Fibroblast of skin of scalp (primary cell): ENCODE data around the gene ANKFN1.
"Not testable (repeated sequence)": the region's sequence is repeated elsewhere in the genome, so short reads cannot be mapped to it uniquely, and the experiment has no call there.

Experiments used
- DNase-seq: peaks from one replicate; pipeline ENCODE4 v3.0.0-alpha.2; 2013

The ANKFN1 gene

DNA sequence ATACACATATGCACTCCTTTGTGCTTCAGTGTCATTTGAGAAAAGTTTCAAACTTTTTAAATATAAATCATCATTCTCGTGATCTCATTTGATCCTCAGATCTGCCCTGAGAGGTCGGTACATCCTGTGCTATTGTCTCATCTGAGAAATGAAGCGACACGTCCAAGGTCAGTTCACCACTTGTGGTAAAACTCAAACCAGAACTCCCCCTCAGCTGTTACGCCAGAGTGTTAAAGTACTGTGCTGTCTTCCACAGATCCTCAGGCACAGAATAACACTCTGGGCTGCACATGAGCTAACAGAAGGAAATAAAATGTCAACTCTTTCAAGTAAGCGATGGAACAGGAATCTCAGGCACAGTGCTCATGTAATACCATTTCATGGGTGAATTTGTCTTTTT, 31.4 kb downstream of the ANKFN1 start:
- DNase-seq = no peak

DNA sequence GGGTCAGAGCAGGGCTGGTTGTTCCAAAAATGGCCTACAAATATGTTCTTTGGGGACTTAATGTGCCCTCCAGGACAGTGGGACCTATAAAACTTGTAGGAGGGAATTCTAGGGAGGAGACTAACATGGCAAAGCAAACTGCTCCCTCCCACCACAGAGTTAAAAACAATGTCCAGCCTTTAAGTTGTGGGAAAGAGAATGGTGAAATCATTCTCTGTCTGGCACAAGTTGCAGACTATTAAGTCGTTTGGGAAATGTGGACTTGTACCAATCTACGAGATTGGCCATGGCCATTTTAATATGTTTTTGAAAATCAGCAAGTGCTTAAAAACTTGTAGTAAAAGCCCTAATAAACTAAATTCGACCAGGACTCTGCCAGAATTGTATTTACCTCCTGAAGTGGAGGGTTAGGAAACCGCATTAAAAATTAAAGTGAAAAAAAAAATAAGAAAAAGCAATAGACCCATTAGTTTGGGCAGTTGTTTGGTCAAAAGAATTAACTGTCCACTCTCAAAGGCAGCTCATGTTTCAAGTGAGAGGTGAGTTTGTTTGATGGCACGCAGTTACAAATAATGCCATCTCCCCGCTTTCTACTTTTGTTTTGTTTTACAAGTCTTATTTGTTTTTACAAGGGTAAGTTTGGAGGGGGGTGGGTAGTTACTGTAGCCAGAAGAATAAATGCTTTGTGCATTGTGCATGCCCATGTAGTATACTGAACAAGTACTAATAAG, 32.4 kb downstream of the ANKFN1 start:
- peak; percentile 11 for DNase-seq

DNA sequence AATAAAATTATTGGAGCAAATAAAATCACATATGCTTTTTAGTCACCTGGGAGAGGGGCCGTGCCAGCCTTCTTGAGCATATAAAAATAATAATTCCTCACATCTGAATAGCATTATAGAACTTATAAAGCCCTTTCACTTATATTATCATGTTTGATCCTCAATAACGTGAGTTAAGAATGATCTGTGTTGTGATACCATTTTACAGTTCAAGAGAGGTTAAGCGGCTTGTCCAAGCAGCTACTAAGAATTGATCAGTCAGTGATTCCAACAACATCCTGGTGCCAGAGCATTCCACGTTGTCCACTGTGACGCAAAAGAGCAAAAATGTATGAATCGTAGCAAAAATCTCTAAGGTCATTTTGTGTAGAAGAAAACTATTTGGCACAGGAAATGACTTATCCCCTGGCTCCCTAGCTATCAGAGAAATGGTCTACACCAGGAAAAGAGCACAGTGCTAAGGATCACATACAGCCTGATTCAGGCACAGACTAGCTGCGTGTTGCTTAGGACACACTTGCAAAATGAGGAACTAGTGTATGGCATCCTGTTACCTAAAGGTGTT, 33.0 kb downstream of the ANKFN1 start:
- peak; percentile 80 for DNase-seq

DNA sequence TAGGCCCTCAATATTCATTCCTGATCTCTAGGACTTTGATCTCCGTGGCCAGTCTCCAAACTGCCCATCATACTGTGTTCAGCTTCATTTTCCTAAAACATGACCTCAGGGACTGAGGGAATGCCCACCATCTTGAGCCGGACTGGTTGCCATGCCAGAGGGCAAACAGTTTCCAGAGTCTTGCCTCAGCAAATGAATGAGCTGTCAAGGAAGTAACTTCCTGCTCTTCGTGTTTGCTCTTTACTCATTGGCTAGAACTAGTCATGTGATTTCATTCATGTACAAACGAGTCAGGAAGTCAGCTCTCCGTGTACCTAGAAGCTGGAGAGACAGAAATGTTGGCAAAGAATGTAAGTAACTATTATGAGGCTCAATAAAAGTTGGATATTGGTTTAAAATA, 50.2 kb downstream of the ANKFN1 start:
- DNase-seq = no peak

DNA sequence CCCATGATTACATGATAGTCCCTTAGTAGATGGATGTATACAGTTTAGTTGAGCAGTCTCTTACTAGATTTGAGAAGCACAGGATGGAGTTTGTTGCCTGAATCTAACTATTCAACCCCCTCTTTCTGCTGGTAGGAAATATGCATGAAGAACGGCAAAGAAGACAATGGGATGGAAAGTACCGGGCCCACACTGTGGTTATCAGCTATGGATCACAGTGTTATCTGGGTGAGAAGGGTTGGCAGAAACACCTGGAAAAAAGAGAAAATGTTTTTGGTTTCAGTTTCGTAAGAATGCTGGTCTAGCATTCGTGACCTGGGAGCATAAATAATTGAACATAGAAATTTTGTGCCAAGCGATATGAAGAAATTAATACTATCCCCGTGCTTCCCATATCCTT, 53.1 kb downstream of the ANKFN1 start:
- no peak for DNase-seq

DNA sequence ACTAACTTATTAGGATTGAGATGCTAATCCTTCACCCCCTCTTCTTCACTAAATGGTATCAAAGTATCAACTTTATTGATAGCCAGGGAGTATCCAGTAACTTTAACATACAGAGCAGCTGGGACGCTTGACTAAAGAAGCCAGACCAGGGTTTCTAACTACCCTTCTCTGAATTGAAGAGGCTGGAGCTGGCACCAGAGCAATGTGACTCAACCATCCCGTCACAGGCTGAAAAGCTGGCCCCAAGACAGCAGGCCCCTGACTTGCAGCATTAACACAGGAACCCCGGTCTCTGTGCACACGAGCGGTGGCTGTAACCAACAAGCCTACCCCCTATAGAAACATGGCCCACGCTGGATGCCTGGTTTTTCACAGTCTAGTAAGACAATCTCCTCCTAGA, 59.8 kb downstream of the ANKFN1 start:
- DNase-seq = no peak

DNA sequence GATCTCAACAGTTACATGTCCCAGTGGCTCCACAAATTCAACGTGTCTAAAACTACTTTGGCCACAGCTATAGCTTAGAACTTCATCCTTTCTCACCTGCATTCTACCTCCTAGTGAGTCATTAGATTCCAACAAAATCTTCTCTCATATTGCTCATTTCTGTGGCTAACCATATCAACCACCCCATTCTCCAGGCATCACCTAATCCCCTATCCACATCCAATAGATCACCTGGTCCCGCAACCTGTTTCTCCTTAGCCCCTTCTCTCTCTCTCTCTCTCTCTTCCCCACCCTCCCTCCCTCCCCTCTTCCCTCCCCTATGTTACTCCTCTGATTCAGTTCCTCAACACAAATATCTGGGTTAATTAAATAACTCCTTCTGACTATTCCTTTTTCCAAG, 64.6 kb downstream of the ANKFN1 start:
- DNase-seq = no peak

DNA sequence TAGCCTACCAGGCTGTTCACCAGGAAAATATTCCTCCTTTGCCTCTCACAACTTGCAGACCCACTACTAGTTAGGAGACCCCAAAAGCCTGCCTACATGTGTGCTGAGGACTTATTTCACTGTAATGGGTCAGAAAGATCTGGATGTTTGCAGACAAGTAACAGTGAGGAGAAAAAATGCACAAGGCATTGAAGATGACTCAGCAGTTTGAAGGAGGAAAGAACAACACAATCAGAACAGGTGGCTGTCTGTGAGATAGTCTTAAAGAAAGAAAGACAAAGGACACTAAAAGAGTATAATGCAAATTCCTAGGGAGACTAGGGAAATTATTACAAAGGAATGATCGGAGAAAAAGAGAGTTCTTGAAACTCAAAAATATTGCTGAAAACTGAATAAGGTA, 69.0 kb downstream of the ANKFN1 start:
- no peak for DNase-seq

DNA sequence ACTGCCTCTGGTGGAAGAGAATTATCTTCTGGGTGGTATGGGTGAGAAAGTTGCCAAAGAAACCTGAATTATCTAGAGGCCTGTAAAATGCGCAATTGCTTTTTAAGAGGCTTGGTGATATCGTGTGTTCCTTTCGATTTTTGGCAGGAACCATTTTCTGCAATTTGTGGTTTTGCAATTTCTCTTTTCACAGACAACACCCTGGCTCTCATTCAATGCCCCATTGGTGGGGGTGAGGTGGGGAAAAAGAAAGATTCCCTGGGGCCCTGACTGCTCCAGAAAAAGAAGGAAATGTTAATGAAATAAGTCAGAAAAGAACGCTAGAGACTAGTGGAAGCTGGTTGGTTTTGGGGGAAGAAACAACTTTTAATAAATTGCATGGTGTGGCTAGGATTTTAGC, 77.4 kb downstream of the ANKFN1 start:
- DNase-seq = peak; percentile 38

DNA sequence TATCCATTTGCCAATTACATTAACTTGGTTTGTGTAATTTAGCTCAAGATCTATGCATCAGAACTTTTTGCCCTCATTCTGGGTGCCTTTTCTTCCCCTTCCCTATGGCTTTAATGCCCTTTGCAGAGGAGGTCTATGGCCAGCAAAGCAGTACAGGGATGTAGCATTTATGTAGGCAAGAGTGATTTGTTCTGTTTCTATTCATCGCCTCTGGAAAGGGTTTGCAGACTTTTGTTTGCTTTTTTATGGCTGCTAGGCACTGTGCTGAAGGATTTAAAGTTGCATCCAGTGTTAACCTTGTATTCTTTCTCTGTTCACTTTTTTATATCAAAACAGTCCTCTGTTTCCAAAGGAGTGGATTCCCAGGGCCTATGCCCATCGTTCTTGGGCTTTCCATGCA, 78.0 kb downstream of the ANKFN1 start:
- no peak for DNase-seq

DNA sequence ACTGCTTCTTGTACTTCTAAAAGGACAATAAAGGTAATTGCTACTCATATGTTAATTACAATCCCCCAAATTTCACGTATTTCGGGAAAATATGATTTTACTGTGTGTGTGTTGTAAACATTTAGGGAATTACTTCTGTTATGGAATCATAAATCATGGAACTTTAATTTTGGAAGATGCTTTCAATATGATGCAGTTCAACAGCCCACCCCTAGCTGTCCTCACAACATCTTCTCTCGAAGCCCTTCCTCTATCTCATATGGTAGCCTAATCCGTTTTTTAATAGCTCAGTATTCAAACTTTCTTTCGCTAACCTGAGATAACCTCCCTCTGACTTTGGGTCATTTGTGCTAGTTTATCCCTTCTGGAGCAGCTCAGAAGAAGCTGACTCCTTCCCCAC, 78.4 kb downstream of the ANKFN1 start:
- no peak for DNase-seq

DNA sequence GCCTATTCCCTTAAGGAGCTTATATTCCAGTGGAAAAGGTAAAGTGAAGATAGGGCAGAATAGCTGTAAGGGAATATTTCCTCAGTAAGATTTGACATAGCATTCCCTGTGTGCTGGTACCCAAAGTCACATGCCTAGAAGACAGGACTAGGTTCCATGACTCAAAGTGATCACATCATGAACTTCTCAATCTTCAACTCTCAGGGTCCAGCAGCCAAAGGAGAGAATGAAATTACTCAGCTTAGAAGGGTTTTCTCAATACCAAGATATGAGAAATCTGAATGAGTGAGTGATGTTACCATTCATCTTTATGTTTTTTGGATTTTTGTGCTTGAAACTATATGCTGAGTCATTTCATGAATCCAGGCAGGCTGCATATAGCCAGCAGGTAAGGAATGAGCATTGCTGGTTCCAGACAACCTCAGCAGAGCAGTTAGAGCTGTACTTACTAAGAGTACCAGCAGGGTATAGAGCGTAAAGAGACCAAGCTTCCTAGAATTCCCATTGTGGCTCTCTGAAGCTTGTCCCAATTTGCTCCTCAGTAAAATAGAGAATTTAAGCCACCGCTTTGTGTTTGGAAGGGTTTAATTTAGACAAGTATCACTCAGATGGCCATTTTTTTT, 91.1 kb downstream of the ANKFN1 start:
- DNase-seq = no peak

DNA sequence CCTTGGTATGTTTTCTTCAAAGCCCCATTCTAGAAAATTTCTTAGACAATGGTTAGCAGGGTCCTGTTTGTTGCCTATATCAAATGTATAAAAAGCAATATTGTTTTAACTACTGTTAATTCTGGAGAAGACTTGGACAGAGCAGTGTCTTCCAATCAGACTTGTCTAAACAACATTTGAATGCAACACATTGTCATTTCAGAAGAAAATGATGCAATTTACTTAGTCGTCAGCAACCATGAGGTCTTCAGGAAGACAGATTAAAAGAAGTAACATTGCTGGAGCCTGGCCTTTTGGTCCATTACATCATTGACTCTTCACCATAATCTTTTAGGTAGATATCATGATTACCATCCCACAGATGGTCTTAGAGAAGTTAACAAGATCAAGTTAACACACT, 94.5 kb downstream of the ANKFN1 start:
- no peak for DNase-seq

DNA sequence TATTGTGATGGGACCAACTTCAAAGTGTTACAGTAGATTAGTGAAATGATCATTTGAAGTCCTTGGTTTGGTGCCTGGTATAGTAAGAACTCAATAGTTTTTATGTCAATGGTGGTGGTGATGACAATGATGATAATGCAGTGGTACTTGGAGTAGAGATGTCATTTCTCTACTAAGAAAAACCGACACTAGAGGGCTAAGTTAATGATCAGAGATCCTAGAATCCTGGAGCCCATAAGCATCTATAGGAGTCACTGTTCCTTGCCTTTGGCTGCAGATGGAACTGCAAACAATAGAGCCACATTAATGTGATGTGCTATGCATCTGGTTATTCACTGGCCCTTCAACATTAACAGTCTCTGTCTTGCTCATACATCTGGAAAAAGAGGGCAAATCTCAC, 103.8 kb downstream of the ANKFN1 start:
- no peak for DNase-seq

DNA sequence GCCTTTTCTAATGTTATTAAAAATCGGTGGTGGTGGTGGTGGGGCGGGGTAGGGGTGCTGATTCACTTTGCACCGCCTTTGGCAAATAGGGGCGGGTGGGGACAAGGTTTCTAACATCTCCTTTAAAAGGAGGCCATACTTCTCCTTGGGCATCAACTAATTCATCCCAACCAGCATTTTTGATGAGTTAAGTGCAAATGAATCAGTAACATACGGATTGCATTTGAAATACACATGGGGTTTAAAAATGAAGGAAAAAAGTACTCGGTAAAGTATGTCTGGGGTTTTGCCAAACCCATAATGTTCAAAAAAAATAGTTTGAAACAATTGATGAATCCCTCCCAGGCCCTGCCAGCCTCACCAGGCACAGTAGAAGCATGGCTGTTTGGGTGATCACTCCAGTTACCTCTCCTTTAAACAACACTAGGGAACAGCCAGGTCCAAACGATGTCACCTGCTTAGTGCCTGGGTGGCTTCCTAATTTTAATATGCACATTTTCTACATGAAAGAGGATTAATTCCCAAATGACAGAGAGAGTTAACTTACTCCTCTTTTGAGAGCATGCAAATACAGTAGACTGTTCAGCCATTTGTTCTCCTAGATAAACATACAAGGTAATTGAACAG, 107.2 kb downstream of the ANKFN1 start:
- peak; percentile 68 for DNase-seq

DNA sequence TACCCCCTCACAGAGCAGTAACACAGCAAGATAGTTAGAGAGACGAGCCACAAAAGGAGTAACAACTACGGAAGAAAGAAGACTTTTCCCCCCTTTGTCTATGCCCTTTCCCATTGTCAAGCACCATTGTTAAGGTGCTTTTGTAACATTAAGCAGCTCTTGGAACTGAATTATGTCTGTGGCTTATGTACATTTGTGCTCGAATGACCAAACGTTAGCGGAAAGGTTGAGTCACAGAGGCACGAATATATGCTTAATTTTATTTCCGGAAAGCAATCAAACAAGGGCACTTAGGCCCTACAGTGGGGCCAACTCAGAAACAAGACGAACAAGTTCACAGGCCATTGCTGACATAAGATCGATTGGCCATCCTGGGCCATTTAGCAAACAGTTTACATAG, 109.5 kb downstream of the ANKFN1 start:
- DNase-seq = no peak

DNA sequence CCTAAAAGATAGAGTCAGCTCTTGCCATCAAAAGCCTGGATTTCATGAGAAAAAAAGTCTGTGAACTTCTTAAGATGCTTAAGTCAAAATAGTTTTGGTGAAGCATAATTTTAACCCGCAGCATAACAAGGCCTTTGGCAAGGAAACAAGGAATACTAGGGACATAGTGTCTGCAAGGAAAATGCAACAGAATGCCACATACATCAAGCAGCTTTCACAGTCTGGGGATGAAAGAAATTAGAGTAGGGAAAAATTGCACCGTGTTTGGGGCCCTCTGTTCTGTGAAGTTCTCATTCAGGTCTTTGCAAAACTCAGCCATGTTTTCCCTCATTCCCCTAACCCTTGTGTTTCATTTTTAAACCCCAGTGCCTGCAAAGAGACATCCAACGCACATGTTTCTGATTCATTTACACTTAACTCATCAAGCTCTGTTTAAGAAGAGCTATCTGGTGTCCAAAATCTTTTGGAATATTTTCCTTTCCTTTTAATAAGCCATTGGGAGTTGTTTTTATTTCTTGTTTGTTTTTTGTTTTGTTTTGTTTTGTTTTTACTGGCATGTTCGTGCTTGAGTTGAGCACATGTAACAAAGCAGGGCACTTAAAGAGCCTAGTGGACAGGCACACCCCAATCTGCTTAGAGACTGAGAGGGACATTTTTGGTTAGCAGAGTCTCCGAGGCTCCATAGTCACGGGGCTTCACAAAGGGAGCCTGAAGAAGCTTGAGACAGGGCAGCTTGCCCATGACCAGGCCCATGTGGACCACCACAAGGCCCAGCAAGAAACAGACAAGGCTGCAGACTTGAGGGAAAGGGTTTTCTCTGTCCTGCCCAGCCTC, 116.5 kb downstream of the ANKFN1 start:
- DNase-seq = peak; percentile 43

DNA sequence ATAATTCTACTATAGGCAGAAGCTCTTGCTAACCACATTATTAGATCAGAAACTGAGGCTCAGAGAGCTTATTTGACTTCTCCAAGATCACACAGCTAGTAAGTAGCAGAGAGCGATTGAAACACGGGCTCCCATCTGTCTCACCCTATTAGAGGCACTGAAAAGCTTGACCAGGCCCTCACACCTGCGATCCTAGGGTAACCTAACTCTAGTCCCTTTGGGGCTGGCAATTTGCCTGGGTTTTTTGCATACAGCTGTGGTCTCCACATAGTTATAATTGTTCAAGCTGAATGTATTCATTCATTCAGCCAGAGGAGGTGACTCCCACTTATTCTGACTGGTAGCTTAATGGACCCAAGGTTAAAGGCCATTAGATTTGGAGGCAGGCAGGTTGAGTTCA, 121.2 kb downstream of the ANKFN1 start:
- DNase-seq = no peak

DNA sequence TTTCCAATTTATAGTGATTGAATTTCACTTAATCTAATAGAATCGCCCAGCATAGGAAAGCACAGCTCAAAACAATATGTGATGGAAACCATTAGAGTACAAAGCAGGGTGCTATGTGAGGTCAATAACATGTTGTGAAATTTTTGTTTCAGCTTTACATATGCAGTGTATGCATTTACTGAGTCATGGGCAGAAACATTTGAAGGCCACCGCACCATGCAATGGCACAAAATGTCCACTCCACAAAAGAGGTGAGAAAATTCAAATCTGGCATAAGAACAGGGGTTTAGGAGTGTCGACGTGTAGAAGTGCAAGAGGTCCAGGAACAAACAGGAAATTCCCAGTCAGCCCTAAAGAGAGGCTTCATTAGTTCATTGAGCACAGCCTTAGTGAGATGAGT, 131.2 kb downstream of the ANKFN1 start:
- DNase-seq = no peak

DNA sequence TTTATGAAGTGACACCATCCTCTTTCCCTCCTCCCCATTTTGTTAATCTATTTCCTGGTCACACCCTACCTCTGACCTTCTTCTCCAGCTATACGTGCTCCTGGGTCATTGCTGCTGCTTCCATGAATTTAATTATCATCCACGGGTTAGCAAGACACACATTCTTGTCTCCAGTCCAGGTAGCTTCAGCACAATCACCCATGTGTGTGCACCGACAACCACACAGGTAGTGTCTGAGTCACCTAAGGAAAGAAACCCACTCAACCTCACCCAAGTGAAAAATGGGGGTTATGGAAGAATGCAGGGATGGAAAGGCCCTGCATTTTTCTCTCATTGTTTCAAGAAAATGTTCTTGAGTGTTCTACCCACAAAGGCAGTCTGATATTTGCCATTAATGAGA, 135.5 kb downstream of the ANKFN1 start:
- DNase-seq = not testable (repeated sequence)

DNA sequence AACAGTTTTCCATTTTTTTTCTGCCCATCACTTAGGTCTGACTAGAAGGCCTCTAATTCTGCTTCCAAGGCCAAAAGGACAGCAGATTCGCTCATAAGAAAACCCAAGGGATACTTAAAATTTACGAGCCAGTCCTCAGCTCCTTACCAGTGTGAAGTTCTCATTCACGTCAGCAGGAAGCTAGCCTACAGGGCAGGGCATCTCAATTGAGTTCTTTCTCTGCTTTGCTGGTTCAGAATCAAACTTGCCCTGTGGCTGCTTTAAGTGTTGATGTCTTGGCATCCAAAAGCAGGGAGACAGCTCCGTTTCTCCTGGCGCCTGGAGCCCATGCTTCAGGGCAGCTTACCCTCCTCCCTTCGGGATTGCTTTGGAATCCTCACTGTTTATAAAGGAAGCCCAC, 136.0 kb downstream of the ANKFN1 start:
- DNase-seq = no peak

DNA sequence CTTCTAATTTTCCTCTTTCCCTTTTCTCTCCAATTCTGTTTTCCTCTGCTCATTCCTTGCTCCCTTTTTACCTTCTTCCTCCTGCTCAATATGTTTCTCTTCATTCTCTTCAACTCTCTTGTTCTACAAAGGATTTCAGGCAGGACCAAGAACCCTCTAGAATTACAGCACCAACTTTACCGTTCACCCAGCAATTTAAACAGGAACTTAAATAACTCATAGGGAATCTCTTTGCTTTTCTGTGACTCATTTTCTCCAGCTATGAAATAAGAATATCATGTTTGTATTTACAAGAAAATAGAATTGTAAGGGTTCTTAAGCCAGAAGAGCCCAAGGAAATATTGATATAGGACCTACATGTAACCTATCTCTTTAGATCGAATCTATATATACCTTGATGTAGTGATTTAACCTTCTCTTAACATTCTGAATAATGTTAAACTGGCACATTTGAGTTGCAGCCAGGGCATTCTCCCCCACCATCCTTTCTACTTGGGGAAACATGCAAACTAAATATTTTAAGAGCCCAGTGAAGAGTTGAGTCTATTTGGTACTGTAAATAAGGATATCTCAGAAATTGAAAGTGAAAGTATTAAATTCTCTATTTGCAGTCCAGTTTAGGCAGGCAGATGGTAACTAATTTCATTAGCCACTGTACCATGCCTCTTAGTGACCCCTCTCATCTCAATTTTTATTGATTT, 137.0 kb downstream of the ANKFN1 start:
- DNase-seq = no peak

DNA sequence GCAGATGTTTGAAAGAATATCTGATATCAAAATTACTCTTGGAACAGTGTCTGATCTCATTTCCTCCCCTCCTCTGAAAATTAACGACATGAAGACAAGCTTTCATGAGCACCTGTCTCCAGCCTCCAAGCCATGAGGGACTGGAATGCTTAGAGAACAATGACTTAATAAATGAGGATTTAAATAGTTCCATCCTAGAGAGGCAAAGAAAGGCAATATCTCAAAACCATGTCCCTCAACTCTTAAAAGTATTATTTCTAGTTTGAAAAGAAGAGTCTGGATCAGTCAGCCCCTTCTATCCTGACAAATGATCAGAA, 137.5 kb downstream of the ANKFN1 start:
- DNase-seq = no peak
